Pulmonary artery endothelial cell (primary cell): ENCODE data around the gene NUCB2. TPM values are rescaled to one million over a fixed set of nuclear protein-coding genes. Genes with fewer than 3 reads are reported as not detected.
"Not testable (repeated sequence)": the region's sequence is repeated elsewhere in the genome, so short reads cannot be mapped to it uniquely, and the experiment has no call there.

Source experiments
- DNase-seq: peaks from one replicate; pipeline ENCODE4 v3.0.0-alpha.2; 2011; ENCODE audit warnings: low read depth, low spot score
- total RNA-seq: library from RNA; depleted of rRNA; stranded (reverse); fragments of >200 nt; gene quantifications from 2 replicates; pipeline ENCODE4 v1.2.3, GENCODE V29; 2014

NUCB2 gene
- 102 and 114 TPM in 2 replicates for total RNA-seq

DNA sequence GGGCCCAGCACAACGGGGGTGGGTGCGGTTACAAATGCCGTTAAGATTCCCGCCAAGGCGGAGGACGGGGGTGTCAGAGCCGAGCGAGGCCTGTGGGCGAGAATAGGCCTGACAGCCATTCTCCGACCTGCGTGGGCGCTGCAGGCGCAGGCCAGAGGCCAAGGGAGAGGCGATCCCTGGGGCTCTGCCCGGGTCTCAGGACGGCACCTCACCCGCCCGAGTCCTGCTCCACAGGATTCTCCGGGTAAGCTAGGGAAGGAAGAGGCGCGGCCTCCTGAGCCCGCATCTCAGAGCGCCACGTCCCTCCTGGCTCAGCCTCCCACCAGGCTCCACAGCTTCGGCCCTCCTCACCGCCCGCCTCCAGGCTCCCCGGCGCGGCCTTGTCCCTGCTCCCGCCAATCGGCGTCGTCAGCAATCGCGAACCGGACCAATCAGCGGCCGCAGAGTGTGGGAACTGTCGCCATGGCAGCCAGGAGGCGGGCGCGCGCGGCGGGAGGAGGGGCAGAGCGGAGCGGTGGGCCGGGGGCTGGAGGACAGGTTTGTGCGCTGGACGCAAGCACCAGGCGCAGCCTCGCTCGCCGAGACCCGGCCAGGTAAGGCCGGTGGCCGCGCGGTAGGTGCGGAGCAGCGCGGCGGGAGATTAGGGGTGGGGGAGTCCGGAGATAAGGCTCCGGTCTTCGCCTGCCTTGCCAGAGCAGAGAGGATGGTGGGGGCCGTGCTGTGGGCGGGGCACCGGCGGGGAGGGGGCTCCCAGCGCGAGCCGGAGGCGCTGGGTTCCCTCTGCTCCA is at the start of gene NUCB2:
Gene NUCB2 (plus strand): TSS at position 504 of the 788 bp plus-strand sequence. CDS start 18,585 bp downstream, outside the sequence.
- DNase-seq: peak; percentile 89

DNA sequence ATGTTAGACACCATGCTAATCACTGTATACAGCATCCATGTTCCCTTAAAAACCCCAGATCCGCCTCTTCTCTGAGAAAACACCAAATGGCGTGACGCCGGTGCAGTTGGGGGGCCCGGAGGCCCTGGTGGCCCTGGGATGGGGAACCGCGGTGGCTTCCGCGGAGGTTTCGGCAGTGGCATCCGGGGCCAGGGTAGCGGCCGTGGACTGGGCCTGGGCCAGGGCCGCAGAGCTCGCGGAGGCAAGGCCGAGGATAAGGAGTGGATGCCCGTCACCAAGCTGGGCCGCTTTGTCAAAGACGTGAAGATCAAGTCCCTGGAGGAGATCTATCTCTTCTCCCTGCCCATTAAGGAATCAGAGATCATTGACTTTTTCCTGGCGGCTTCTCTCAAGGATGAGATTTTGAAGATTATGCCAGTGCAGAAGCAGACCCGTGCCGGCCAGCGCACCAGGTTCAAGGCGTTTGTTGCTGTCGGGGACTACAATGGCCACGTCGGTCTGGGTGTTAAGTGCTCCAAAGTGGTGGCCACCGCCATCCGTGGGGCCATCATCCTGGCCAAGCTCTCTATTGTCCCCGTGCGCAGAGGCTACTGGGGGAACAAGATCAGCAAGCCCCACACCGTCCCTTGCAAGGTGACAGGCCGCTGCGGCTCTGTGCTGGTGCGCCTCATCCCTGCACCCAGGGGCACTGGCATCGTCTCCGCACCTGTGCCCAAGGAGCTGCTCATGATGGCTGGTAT is 48.2 kb upstream of the NUCB2 start:
- DNase-seq: not testable (repeated sequence)

DNA sequence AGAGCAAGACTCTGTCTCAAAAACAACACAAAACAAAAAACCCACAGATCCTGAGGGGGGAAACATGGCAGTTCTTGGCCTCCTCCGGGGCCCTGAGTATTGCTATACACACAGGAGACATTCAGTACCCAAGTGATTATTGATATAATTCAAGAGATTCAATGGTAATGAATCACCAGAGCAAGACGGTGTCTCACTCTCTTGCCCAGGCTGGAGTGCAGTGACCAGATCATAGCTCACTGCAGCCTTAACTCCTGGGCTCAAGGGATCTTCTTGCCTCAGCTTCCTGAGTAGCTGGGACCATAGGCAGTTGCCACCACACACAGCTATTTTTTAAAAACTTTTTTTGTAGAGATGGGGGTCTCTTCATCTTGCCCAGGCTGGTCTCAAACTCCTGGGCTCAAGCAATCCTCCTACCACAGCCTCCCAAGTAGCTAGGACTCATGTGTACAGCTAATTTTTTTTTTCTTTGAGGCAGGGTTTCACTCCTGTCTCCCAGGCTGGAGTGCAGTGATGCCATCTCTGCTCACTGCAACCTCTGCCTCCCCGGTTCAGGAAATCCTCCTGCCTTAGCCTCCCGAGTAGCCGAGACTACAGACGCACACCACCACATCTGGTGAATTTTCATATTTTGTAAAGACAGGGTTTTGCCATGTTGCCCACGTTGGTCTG is 46.9 kb upstream of the NUCB2 start:
- DNase-seq: no peak

DNA sequence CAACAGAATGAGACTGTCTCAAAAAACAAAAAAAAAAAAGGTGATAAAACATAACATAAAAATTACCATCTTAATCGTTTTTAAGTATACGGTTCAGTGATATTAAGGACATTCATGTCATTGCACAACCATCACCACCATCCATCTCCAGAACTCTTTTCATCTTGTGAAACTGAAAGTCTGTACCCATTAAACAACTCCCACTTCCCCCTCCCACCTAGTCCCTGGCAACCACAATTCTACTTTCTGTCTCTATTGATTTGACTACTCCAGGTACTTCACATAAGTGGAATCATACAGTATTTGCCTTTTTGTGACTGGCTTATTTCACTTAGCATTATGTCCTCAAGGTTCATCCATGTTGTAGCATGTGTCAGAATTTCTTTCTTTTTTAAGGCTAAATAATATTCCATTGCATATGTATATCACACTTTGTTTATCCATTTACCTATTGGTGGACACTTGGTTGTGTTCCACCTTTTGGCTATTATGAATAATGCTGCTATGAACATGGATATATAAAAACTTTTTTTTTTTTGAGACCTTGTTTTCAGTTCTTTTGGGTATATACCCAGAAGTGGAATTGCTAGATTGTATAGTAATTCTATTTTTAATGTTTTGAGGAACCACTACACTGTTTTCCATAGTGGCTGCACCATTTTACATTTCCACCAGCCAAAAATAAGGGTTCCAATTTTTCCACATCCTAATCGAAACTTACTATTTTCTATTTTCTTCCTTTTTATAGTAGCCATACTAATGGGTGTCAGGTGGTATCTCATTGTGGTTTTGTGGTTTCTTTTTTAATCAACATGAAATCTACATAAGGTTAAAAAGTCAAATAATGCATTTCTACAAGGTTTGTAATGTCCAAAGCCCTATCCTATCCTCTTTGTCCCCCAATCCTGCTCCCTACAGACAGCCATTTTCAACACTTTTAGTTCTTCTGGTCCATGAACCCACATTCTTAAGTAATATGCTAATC is 45.4 kb upstream of the NUCB2 start:
- no peak for DNase-seq

DNA sequence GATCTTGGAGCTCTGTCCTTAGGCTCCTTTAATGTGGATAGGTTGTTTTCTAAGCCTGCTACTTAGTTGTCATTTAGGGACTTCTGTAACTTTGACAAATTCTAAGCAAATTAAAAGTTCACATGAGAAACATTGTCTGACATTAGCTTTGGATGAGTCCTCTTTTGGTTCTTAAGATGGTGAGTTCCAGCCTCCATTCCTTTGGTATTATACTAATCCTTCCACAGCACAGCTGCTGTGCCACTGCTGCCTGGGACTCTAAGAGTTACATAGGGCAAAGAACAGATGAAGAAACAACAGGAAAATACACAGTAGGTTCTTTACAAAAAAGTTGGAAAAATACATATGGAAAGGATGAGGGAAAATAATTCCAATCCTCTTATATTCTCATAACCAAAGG is 43.4 kb upstream of the NUCB2 start:
- no peak for DNase-seq

DNA sequence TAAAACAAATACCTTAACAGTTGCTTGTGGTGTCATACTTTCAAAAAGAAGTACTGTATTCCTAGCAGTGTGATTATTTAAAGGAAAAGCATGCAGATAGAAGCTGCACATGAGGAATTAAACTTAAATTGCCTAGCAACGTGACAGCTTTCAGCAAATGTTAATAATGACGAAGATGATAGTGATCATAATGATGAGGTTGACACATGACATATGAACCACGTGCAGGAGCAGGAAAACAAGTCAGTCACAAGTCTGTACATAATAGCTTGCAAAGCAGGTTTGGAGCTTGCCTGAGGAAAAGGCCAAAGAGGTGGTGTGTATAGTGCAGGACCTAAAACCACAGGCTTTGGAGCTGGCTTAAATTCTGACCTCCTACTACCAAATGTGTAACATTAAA is 38.2 kb upstream of the NUCB2 start:
- DNase-seq: no peak

DNA sequence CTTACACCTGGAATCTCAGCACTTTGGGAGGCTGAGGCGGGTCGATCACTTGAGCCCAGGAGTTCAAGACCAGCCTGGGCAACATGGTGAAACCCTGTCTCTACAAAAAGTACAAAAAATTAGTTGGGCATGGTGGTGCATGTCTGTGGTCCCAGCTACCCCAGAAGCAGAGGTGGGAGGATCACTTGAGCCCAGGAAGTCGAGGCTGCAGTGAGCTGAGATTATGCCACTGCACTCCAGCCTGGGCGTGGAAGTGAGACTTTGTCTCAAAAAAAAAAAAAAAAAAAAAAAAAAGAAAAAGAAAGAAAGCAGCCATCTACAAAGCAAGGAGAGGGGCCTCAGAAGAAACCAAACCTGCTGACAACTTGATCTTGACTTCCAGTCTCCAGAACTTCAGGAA is 36.6 kb upstream of the NUCB2 start:
- not testable (repeated sequence) for DNase-seq

DNA sequence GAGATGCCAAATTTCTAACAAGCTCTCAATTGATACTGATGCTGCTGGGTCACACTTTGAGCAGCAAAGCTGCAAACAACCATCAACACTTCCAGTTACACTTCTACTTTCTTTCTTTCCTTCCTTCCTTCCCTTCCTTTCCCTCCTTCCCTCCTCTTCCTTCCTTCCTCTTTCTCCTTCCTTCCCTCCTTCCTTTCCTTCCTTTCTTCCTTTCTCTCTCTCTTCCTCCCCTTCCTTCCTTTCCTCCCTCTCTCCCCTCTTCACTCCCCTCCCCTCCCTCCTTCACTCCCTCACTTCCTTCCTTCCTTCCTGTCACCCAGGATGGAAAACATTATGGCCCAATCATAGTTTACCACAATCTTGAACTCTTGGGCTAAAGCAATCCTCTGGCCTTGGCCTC is 35.8 kb upstream of the NUCB2 start:
- no peak for DNase-seq

DNA sequence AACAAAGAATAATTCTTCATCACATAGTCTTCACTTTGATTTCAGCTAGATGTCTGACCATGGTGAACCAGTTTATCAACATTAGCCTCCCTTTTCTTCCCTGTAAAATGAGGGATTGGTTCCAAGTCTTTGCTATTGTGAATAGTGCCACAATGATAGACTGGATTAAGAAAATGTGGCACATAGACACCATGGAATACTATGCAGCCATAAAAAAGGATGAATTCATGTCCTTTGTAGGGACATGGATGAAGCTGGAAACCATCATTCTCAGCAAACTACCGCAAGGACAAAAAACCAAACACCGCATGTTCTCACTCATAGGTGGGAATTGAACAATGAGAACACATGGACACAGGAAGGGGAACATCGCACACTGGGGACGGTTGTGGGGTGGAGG is 33.6 kb upstream of the NUCB2 start:
- not testable (repeated sequence) for DNase-seq

DNA sequence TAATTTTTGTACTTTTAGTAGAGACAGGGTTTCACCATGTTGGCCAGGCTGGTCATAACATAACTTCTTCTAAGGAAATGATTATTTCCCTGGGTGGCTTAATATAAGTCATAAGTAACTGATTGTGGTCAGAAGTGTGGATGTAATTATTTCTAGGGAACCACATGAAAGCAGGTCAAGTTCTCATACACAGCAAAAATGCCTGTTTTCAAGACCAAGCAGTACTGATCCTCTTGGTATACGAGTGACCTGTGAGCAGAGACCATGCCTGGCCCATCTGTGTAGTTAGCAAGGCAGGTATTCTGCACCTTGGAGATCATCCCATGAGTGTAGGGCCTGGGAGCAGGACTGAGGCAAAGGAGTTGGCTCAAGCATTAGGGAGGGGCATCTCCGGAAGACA is 32.5 kb upstream of the NUCB2 start:
- DNase-seq: no peak

DNA sequence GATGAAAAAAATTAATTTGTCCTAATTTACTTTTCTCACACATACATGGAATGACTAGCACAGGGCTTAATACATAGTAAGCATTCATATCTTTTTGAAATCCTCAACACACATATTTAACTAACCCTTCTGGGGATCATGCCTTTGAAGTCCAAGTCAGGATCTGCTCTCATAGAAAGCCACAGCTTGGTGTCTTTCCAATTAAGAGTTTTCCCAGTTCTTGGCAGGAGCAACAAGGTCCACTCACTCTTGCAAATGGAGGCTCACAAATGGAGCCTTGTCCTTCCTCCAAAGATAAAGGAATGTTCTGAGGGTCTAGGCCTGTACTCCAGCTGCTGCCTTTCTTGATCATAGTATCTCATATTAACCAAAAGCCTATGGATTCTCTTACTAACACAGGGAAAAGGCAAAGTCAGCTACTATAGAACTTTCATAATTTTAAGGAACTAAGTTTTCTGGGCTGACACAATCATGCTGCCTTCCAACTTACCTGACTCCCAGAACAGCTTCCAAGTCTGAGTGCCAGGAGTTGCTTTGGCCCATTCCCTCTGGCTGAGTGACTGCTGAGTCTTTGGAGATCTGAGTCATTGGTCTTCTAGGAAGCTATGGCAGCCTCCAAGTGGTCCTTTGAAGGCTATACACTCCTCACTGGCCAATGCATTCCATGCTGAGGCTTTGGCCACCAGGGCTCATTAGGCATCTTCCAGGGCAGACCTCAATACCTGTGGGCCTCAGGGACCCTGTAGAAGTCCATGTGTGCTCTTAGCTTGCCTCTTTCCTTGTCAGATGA is 25.8 kb upstream of the NUCB2 start:
- DNase-seq: no peak

DNA sequence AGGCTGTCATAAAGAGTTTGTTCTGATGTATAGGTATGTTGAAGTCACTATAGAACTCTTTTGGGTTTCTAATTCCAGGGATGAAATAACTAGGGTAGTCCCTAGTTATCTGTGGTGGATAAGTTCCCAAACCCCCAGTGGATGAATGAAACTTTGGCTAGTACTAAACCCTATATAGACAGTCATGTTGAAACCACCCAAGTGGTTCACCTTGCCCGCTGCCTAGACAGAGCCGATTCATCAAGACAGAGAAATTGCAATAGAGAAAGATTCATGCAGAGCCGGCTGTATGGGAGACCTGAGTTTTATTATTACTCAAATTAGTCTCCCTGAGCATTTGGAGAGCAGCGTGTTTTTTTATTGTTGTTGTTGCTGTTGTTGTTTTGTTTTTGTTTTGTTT is 23.8 kb upstream of the NUCB2 start:
- no peak for DNase-seq

DNA sequence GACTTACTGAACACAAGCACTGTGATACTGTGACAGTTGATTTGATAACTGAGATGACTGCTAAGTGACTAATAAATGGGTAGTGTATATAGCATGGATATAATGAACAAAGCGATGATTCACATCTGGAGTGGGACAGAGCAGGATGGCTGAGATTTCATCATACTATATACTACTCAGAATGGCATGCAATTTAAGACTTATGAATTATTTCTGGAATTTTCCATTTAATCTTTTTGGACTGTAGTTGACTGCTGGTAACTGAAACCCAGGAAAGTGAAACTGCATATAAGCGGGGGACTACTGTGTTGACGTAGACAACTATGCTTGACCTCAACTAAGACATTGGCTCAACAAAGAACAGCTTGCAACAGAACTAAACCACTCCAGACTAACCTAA is 20.0 kb upstream of the NUCB2 start:
- no peak for DNase-seq

DNA sequence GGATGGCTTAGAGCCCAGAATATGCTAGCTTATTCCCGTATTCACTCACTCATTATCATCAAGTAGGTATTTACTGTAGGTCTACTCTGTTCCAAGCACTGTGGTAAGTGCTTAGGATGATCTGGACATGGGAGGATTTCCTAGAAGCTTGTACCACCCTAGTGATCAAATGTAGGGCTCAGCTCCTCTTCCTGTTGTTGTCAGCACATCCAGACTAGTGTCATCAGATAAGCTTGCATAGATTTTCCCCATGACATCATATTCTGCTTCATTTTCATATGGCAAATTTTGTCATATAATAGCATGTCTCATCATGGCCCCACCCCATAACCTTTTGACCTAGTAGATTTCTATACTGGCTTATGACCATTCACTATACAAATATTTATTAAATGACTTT is 19.3 kb upstream of the NUCB2 start:
- DNase-seq: no peak

DNA sequence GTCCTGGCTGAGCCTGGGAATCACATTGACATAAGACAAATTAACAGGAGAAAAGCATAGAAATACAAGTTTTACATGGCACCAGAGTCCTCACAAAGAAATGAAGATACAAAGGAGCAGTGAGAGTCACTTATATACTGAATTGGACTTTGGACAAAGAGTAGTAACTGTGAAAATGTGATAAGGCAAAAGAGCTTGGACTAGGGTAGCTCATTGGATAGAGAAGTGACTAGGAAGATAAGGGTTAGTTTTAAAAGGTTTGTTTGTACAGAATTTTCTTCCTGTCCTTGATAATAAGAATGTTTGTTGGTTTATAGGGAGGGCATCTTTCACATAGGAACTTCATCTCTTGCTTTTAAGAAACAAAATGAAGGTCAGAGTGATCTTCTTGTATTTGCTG is 17.9 kb upstream of the NUCB2 start:
- no peak for DNase-seq

DNA sequence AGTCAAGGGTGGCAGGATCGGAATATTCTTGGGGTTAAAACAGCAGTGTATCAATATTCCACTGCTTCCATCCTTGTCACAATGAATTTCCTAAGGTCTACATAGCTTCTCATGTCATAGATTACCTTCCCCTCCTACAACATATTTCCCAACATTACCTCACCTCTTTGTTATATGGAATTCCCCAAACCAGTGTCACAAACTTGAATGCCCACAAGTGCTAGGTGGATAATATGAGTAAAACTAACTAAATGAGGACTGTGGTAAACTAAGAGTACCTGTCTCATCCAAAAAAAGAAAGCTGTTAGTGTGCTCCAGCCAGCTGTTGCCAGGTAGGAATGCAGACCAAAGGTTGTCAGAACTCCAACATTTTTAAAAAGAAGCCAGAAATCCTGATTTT is 17.0 kb upstream of the NUCB2 start:
- no peak for DNase-seq

DNA sequence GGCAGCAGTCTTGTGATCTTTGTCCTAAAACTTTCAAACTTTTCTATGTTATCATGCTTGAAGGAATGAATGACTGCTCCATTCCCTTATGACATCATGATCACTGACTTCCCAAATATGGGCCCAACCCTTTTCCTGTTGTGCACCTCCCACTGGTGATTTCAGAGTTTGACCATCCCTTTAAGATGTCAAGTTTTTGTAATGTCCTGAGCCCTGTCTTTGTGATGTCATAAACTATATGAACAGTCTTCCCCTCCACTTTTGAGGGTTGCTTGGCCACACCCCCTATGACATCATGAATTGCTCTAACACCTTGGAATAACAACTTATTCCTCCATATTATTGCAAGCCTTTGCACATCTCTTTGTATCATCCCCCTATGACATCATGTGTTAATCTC is 16.5 kb upstream of the NUCB2 start:
- DNase-seq: no peak

DNA sequence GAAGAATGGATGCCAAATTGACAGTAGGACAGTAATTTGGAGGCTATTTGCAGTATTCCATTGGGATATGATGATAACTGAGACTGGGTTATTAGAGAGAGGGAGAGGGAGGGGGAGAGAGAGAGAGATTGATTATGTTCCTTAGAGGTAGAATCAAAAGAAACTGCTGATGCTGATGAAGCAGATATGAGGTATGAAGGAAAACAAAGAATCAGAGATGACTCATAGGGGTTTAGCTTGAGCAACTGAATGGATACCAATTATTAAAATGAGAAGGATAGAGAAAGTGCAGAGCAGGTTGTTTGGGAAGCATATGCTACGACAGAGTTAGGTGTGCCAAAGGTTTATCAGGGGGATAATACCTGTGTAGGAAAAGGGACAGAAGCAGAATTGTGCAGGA is 12.8 kb upstream of the NUCB2 start:
- DNase-seq: no peak

DNA sequence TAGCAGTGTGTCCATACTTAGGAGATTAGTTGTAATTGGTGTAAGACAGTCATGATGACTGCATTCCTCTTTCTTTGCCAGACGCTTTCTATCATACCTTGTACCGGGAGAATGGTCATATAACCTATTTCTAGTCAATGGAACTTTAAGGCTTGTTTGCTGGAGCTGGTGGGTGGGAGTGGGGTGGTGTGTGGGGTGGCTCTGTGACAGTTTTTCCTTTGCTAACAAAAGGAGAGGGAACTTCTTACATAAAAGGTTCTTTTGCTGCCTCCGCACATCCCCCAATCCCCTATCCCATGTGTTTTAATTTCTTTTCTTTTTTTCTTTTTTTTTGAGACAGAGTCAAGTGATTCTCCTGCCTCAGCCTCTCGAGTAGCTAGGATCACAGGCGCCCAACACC is 9.8 kb upstream of the NUCB2 start:
- no peak for DNase-seq

DNA sequence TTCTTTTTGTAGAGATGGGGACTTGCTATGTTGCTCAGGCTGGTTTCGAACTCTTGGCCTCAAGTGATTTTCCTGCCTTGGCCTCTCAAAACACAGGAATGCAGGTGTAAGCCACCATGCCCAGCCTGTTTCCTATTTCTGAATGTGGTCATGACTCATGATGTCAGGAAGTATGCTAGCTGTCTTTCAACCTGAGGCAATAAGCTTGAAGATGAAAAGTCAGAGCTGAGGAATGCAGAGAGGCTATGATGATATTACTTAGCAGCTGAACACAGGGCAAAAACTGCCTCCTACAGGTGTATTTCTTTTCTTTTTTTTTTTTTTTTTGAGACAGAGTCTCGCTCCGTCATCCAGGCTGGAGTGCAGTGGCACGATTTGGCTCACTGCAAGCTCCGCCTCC is 9.0 kb upstream of the NUCB2 start:
- peak; percentile 32 for DNase-seq
